T-helper 2 cell treated with Interferon-gamma antibody and Interleukin-4, amounts not matched to agents 5 μg/mL and 100 μg/mL, for 36 hours (primary cell): ENCODE data around the gene SLAIN1.

Experiments used
- DNase-seq: peaks from one replicate; pipeline ENCODE4 v3.0.0; 2021; ENCODE audit warnings: low spot score
- H3K27ac Mint-ChIP-seq: one replicate; pipeline ENCODE4 v1.8.0; 2021; ENCODE audit warnings: mild to moderate bottlenecking, mixed read lengths
- H3K27me3 Mint-ChIP-seq: one replicate; pipeline ENCODE4 v1.8.0; 2021; ENCODE audit warnings: low read depth, mixed read lengths
- H3K36me3 Mint-ChIP-seq: one replicate; pipeline ENCODE4 v1.8.0; 2021; ENCODE audit warnings: low read depth, mixed read lengths
- H3K4me1 Mint-ChIP-seq: one replicate; pipeline ENCODE4 v1.8.0; 2021; ENCODE audit warnings: low read depth, mixed read lengths
- H3K4me3 Mint-ChIP-seq: one replicate; pipeline ENCODE4 v1.8.0; 2022; ENCODE audit warnings: mild to moderate bottlenecking, moderate library complexity, mixed read lengths
- H3K9me3 Mint-ChIP-seq: one replicate; pipeline ENCODE4 v1.8.0; 2021; ENCODE audit warnings: mixed read lengths

SLAIN1 gene

GRCh38 chr13:77749344-77749880 lies 51.9 kb downstream of the SLAIN1 start:
- Mint-ChIP-seq H3K4me1 (peaks cover 23% of the 10 kb centered on the region), H3K36me3 (peaks cover 29% of the 10 kb centered on the region), H3K9me3 (no peaks in the 10 kb centered on the region), H3K4me3 (no peak overlapping the region), H3K27me3 (no peaks in the 10 kb centered on the region), H3K27ac (no peak overlapping the region)
- no peak for DNase-seq

- Mint-ChIP-seq H3K9me3 (no peaks in the 10 kb centered on the region), H3K36me3 (peaks cover 17% of the 10 kb centered on the region), H3K4me3 (no peak overlapping the region), H3K4me1 (peaks cover 19% of the 10 kb centered on the region), H3K27ac (no peak overlapping the region), H3K27me3 (no peaks in the 10 kb centered on the region)
- peak; percentile 48 for DNase-seq
Measured at GRCh38 chr13:77751513-77752456, 54.3 kb downstream of the SLAIN1 start.

DNA sequence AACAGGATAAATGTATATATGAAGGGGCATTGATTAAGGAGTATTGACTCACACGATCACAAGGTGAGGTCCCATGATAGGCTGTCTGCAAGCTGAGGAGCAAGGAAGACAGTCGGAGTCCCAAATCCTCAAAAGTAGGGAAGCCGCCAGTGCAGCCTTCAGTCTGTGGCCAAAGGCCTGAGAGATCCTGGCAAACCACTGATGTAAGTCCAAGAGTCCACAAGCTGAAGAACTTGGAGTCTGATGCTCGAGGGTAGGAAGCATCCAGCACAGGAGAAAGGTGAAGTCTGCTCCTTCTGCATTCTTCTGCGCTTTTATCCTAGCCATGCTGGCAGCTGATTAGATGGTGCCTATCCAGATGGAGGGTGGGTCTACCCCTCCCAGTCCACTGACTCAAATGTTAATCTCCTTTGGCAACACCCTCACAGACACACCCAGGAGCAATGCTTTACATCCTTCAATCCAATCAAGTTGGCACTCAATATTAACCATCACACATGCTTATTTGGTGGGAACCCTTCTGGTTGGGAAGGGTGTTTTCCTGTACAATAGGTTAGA lies 55.1 kb downstream of the SLAIN1 start:
- H3K27me3 Mint-ChIP-seq: no peaks in the 10 kb centered on the region
- H3K4me3 Mint-ChIP-seq: no peak overlapping the region
- peaks cover 11% of the 10 kb centered on the region for H3K36me3 Mint-ChIP-seq
- no peaks in the 10 kb centered on the region for H3K9me3 Mint-ChIP-seq
- H3K4me1 Mint-ChIP-seq: peaks cover 19% of the 10 kb centered on the region
- DNase-seq: no peak
- no peak overlapping the region for H3K27ac Mint-ChIP-seq

GRCh38 chr13:77760893-77761292 lies 63.4 kb downstream of the SLAIN1 start:
- no peaks in the 10 kb centered on the region for H3K9me3 Mint-ChIP-seq
- H3K27me3 Mint-ChIP-seq: no peaks in the 10 kb centered on the region
- peaks cover 59% of the 10 kb centered on the region for H3K36me3 Mint-ChIP-seq
- peaks cover 1% of the 10 kb centered on the region for H3K4me1 Mint-ChIP-seq
- no peak overlapping the region for H3K4me3 Mint-ChIP-seq
- H3K27ac Mint-ChIP-seq: no peak overlapping the region
- DNase-seq: no peak

DNA sequence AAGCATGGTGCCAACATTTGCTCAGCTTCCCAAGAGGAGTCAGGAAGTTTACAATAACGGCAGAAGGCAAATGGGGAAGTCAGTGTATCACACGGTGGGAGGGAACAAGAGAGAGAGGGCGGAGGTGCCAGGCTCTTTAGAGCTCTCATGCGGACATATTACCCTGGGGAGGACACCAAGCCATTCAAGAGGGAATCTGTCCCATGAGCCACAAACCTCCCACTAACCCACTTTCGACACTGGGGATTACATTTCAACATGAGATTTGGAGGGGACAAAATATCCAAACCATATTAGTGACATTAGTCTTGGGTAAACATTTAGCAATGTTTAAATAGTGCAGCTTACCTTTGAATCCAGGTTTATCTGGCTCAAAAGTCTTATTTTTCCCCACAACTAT lies 69.9 kb downstream of the SLAIN1 start:
- Mint-ChIP-seq H3K9me3 (peaks cover 6% of the 10 kb centered on the region), H3K27me3 (no peaks in the 10 kb centered on the region)

GRCh38 chr13:77774181-77774580 lies 76.7 kb downstream of the SLAIN1 start:
- no peak for DNase-seq
- Mint-ChIP-seq H3K27me3 (no peaks in the 10 kb centered on the region), H3K9me3 (peaks cover 5% of the 10 kb centered on the region), H3K27ac (no peak overlapping the region), H3K4me1 (no peaks in the 10 kb centered on the region), H3K36me3 (peaks cover 3% of the 10 kb centered on the region), H3K4me3 (no peak overlapping the region)

More for the DNA sequence above, 69.9 kb downstream of the SLAIN1 start:
- Mint-ChIP-seq H3K27ac (no peak overlapping the region), H3K4me1 (no peaks in the 10 kb centered on the region), H3K36me3 (peaks cover 43% of the 10 kb centered on the region), H3K4me3 (no peak overlapping the region)
- no peak for DNase-seq

GRCh38 chr13:77776704-77777103 lies 79.2 kb downstream of the SLAIN1 start:
- H3K27me3 Mint-ChIP-seq: no peaks in the 10 kb centered on the region
- no peaks in the 10 kb centered on the region for H3K36me3 Mint-ChIP-seq
- DNase-seq: no peak
- H3K4me3 Mint-ChIP-seq: no peak overlapping the region
- H3K4me1 Mint-ChIP-seq: peaks cover 12% of the 10 kb centered on the region
- H3K9me3 Mint-ChIP-seq: no peaks in the 10 kb centered on the region
- H3K27ac Mint-ChIP-seq: no peak overlapping the region

GRCh38 chr13:77779552-77780272 lies 82.2 kb downstream of the SLAIN1 start:
- H3K4me3 Mint-ChIP-seq: peak overlapping the region; percentile 15
- peak overlapping the region; percentile 2 for H3K27ac Mint-ChIP-seq
- no peaks in the 10 kb centered on the region for H3K36me3 Mint-ChIP-seq
- peak; percentile 16 for DNase-seq
- H3K9me3 Mint-ChIP-seq: no peaks in the 10 kb centered on the region
- peaks cover 1% of the 10 kb centered on the region for H3K27me3 Mint-ChIP-seq
- H3K4me1 Mint-ChIP-seq: peaks cover 12% of the 10 kb centered on the region

DNA sequence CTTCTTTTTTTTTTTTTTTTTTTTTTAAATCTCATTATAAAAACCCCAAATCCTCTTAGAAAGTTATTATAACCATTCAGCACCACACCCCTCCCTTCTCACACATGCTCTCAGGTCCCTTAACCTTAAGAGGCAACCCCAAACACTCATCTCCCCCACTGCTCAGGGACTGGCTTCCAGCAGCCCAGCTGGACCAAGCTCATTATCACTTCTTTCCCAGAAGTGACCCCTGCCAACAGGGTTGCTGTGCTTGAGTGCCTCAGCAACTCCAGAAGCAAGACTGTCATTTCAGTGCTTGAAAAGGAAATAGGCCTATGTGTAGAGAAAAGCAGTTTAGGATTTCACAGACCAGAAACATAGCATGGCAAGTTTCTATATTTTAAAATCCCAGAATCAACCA lies 84.3 kb downstream of the SLAIN1 start:
- no peak overlapping the region for H3K27ac Mint-ChIP-seq
- no peaks in the 10 kb centered on the region for H3K9me3 Mint-ChIP-seq
- DNase-seq: no peak
- peaks cover 12% of the 10 kb centered on the region for H3K4me1 Mint-ChIP-seq
- H3K27me3 Mint-ChIP-seq: peaks cover 1% of the 10 kb centered on the region
- H3K36me3 Mint-ChIP-seq: no peaks in the 10 kb centered on the region
- no peak overlapping the region for H3K4me3 Mint-ChIP-seq

- no peaks in the 10 kb centered on the region for H3K9me3 Mint-ChIP-seq
- H3K27ac Mint-ChIP-seq: no peak overlapping the region
- H3K4me3 Mint-ChIP-seq: no peak overlapping the region
- peaks cover 11% of the 10 kb centered on the region for H3K4me1 Mint-ChIP-seq
- DNase-seq: no peak
- no peaks in the 10 kb centered on the region for H3K36me3 Mint-ChIP-seq
- H3K27me3 Mint-ChIP-seq: peaks cover 1% of the 10 kb centered on the region
Measured at GRCh38 chr13:77784515-77784914, 87.0 kb downstream of the SLAIN1 start.

DNA sequence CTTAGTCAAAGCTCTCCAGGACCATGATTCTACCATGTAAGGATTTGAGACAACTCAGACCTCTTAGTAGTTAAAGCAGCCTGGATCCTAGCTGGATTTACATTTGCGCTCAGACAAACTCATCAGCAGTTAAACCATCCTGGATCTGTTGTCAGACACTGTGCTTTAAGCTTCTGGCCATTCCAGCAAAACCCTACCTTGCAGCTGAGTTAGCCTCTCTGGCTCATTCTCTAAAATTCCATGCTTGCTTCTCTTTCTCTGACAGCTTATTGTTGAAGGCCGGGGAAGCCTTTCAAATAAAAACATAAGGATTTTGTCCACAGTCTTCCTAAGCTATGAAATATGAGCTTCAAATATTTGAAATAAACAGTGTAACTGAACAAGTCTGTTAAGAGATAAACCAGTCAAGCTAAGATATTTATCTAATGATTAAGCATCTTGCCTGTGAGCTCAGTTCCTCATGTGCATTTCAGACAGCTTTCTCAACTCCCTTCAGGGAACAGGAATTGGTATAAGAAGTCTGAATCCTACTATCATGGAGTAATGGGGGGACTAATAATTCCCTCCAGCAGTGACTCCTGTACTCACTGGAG lies 89.3 kb downstream of the SLAIN1 start:
- Mint-ChIP-seq H3K9me3 (peaks cover under 1% of the 10 kb centered on the region), H3K4me1 (no peaks in the 10 kb centered on the region), H3K27me3 (peaks cover 1% of the 10 kb centered on the region), H3K4me3 (no peak overlapping the region), H3K36me3 (no peaks in the 10 kb centered on the region), H3K27ac (no peak overlapping the region)
- no peak for DNase-seq

GRCh38 chr13:77789376-77789775 lies 91.9 kb downstream of the SLAIN1 start:
- H3K9me3 Mint-ChIP-seq: peaks cover 8% of the 10 kb centered on the region
- no peak overlapping the region for H3K27ac Mint-ChIP-seq
- no peak overlapping the region for H3K4me3 Mint-ChIP-seq
- no peak for DNase-seq
- H3K27me3 Mint-ChIP-seq: no peaks in the 10 kb centered on the region
- no peaks in the 10 kb centered on the region for H3K4me1 Mint-ChIP-seq
- no peaks in the 10 kb centered on the region for H3K36me3 Mint-ChIP-seq

DNA sequence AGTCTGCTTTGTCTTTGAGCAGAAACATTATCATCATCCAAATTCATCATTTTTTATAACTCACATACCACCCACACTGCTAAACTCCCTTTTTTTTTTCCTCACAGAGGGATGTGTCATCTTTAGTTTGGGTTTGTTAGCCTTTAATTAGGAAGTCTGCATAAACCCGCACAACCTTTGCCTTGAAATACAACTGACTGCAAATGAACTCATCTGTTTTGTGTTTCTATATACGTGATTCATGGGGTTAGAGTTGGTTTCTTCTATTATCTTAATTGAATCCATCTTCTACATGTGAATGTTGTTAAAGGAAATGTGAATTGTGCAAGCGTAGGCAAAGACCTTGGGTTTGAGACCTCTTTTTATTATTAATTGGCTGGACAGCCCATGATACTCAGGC lies 102.7 kb downstream of the SLAIN1 start:
- no peak for DNase-seq
- H3K9me3 Mint-ChIP-seq: no peaks in the 10 kb centered on the region
- H3K27ac Mint-ChIP-seq: no peak overlapping the region
- no peak overlapping the region for H3K4me3 Mint-ChIP-seq
- H3K4me1 Mint-ChIP-seq: no peaks in the 10 kb centered on the region
- no peaks in the 10 kb centered on the region for H3K36me3 Mint-ChIP-seq
- H3K27me3 Mint-ChIP-seq: peaks cover 7% of the 10 kb centered on the region
